Adipose tissue (tissue), 3 donors: ENCODE measurements around the gene CDC37. TPM values are rescaled to one million over a fixed set of nuclear protein-coding genes. Genes with fewer than 3 reads are reported as not detected.
"Not testable (repeated sequence)": the region's sequence is repeated elsewhere in the genome, so short reads cannot be mapped to it uniquely, and the experiment has no call there.

ENCODE experiments used
- H3K27ac ChIP-seq: one replicate; pipeline ENCODE4 v1.5.1; 2013; ENCODE audit warnings: low read depth, low read length
- WGBS, 3 donors: extraction: QIAGEN DNeasy Blood & Tissue Kit; methylation state at CpG; one replicate each; pipeline ENCODE4 v1.1.7; 2013; 5-methylcytosine and 5-hydroxymethylcytosine counted together
- polyA plus RNA-seq, 3 donors: library from polyadenylated mRNA; stranded (reverse); fragments of 200-250 nt; gene quantifications; one replicate each; pipeline ENCODE4 v1.2.3, GENCODE V29; 2013
- donor health status: healthy with polysubstance abuse.
- donor health status: Bipolar disorder and iron deficiency.
- donor health status: healthy.

Gene CDC37
- polyA plus RNA-seq, 3 donors: 99.7 to 305 (median 272) TPM

DNA sequence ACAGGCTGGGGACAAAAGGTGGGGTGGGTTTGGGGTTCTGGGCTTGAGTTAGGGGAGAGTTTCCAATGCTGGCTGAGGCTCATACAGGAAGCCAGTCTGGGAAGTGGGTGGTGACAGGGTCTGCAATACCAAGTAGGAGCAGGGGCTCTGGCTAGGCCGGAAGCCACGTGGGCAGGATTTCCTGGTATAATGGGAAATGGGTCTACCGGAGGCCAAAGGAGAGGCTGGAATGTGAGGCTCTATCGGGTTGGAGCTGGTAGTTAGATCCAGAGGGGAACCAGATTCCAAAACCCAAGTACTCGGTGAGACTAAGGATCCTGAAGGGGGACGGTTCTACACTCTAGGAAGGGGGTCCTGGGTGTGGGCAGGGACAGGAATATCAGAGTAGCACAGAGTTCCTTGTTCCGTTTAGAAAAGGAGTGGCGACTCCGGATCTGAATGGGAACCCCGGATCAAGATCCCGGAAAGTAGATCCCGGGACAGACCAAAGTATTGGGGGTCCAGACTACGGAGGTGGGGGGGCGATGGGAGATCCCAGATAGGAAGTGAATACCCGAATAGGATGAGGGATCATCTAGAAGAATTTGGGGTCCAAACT is 802 bp downstream of the CDC37 start:
- H3K27ac ChIP-seq: peak overlapping the region; percentile 70
- WGBS, 3 donors: 1 to 2% (median 1%) methylated on average over 15 of the region's 15 CpGs

DNA sequence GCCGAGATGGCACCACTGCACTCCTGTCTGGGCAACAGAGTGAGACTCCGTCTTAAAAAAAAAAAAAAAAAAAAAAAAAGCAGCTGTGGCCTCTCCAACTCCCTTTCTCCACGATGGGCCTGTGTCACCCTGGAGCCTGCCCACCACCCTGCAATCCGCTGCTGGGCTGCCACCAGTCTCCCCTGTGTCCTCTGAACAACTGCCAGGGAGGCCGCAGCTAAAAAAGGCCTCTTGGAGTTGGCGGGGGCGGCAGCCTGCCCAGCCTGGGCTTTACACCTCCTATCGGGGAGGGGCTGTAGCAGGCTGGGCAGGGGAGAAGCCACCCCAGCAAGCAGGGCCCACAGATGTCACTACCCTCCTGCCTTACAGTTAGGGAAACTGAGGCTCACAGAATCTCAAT is 3.5 kb downstream of the CDC37 start:
- no peak overlapping the region for H3K27ac ChIP-seq
- 83 to 93% (median 88%) methylated on average over 6 to 8 of the region's 8 CpGs for WGBS, 3 donors

DNA sequence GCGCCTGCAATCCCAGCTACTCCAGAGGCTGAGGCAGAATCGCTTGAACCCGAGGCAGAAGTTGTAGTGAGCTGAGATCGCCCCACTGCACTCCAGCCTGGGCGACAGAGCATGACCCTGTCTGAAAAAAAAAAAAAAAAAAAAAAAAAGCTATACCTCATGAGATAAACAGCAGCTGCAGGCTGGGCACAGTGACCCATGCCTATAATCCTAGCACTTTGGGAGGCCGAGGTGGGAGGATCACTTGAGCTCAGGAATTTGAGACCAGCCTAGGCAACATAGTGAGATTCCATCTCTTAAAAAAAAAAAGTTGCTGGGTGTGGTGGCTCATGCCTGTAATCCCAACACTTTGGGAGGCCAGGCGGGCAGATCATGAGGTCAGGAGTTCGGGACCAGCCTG is 4.0 kb downstream of the CDC37 start:
- whole genome bisulfite sequencing, 3 donors: 85 to 95% (median 90%) methylated on average over 6 to 8 of the region's 8 CpGs
- H3K27ac ChIP-seq: not testable (repeated sequence)

- H3K27ac ChIP-seq: no peak overlapping the region
- 79 to 83% (median 83%) methylated on average over 9 of the region's 9 CpGs for WGBS, 3 donors
Observed at GRCh38 chr19:10398819-10399218, 4.5 kb downstream of the CDC37 start.

GRCh38 chr19:10395917-10396316 is 7.4 kb downstream of the CDC37 start:
- 66 to 80% (median 71%) methylated on average over 22 to 24 of the region's 24 CpGs for WGBS, 3 donors
- H3K27ac ChIP-seq: peak overlapping the region; percentile 17

DNA sequence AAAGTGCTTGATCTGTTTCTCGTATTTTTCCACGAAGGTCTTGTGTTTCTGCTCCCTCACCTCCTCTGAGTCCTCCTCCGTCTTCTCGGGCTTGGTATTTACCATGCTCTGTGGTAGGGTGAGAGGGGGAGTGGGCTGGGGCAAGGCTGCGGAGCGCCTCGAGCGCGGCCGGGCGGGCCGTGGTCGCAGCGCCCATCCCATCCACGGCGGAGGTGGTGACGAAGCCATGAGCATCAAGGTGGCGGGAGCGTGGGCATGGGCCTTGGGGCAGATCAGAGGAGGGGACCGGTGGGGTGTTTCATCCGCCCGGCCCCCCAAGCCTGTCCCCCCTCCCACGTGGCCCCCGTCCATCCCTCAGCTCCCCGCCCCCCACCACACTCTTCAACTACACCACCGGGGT is 7.9 kb downstream of the CDC37 start:
- H3K27ac ChIP-seq: no peak overlapping the region
- WGBS, 3 donors: 92 to 96% (median 95%) methylated on average over 17 to 26 of the region's 26 CpGs

DNA sequence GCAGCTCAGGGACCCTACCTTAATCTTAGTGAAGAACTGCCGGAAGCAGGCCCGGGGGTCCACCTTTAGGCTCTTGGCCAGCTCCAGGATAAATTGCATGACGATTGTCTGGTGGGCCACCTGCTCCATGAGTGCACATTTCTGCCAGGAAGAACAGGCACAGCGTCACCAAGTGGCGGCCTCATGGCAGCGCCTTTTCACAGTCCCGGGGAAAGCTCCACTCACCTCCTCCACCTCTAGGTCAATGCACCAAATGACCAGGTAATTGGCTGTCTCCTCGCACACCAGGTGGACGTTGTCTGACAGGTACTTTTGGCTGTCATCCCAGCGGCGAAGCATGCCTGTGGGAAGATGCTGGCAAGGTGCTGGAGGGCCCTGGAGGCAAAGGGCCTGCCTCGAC is 8.3 kb downstream of the CDC37 start:
- WGBS, 3 donors: 93 to 95% (median 94%) methylated on average over 12 of the region's 12 CpGs
- H3K27ac ChIP-seq: no peak overlapping the region

DNA sequence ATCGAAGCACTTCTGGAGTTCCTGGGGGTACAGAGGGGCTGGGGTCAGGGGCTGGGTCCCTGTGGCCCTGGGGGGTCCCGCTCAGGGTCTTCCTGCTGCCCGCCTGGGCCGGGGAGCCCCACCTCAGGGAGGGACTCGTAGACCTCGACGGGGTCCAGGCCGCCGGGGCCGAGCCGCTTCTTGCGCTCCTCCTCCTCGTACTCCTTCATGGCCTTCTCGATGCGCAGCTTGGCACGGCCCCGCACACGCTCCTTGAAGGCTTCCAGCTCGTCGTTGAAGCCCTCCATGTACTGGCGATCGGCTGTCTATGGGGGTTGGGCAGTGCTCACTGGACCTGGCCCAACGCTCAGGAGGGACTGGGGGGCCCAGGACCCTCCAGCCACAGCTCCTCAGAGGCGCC is 10.2 kb downstream of the CDC37 start:
- WGBS, 3 donors: 93% methylated on average over 24 of the region's 24 CpGs
- no peak overlapping the region for H3K27ac ChIP-seq

DNA sequence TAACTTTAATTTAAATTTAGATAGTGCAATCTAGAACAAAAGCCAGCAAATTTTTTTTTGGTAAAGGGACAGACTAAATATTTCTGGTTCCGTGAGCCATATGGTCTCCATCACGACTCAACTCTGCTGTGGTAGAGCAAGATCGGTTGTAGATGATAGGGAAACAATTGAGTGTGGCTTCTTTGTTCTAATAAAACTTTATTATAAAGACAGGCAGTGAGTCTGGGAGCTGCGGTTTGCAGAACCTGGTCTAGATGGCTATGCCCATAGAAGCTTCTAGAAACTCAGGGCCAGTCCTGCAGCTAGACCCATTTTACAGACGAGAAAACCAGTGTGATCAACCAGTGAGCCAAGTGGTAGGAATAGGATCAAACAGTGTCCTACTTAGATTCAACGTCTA is 11.2 kb downstream of the CDC37 start:
- no peak overlapping the region for H3K27ac ChIP-seq
- WGBS, 3 donors: 80 to 85% (median 84%) methylated on average over 6 of the region's 6 CpGs

- H3K27ac ChIP-seq: no peak overlapping the region
- WGBS, 3 donors: 44 to 59% (median 49%) methylated on average over 9 of the region's 9 CpGs
Observed at GRCh38 chr19:10390652-10391286, 12.6 kb downstream of the CDC37 start.

DNA sequence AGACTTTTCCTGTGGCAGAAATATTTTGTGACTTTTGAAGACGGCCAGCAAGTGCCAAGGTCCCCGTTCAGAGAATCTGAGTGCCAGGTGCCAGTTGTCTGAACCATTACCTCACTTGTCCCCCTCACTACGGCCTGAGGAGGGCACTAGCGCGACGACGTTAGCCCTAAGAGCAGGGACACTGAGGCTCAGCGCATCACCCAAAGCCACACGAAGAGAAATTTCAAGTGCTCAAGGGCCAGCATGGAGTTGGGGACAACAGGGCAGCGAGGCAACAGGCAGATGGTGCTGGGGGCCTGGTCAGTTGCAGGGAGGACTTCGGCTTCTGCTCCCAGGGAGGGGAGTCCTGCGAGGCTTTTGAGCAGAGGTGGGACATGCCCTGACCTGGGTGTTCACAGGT is 13.5 kb downstream of the CDC37 start:
- H3K27ac ChIP-seq: no peak overlapping the region
- 43 to 57% (median 53%) methylated on average over 12 of the region's 12 CpGs for WGBS, 3 donors

GRCh38 chr19:10388957-10389356 is 14.4 kb downstream of the CDC37 start:
- 0 to 2% (median 1%) methylated on average over 3 of the region's 3 CpGs for WGBS, 3 donors
- no peak overlapping the region for H3K27ac ChIP-seq

GRCh38 chr19:10384580-10384979 is 18.8 kb downstream of the CDC37 start:
- WGBS, 3 donors: 70 to 85% (median 81%) methylated on average over 9 of the region's 9 CpGs
- H3K27ac ChIP-seq: no peak overlapping the region

DNA sequence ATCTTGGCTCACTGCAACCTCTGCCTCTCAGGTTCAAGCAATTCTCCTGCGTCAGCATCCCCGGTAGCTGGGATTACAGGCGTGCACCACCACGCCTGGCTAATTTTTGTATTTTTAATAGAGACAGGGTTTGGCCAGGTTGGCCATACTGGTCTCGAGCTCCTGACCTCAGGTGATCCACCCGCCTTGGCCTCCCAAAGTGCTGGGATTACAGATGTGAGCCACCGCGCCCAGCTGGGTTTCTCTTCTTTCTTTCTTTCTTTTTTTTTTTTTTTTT is 20.2 kb downstream of the CDC37 start:
- not testable (repeated sequence) for H3K27ac ChIP-seq
- 86 to 88% (median 88%) methylated on average over 8 of the region's 8 CpGs for WGBS, 3 donors

DNA sequence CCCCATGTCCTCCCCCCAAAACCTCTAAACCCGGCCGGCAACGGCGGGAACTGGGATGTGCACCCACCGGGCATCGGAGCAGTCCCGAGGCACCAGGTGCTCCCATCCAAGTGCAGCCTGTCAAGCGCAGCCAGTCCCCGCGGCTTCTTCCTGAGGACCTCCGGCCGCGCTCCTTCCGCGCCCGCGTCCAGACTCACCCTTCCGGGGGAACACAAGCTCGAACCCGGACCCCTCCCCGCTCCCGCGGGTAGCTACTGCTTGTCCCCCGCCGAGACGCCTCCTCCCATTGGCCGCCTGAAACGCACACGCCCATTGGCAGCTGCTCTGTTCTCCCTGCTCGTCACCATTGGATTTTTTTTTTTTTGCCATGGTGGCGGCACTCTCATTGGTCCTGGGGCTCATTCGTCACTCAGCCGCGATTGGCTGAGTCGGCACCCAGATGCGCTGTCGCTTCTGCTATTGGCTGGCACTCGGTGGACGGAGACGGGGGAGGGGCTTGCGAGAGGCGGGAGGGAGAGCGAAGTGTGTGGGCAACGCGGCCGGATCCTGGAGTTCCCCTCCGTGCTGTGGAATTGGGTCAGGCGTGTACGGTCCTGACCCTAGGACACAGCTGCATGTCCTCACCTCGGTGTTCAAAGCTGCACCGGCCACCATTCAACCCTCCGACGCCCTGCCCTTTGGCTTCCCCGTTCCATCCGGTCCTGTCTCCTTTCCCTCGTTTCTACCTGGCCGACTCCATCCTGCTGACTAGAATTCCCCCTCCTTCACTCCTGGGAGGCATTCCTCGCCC is 22.8 kb downstream of the CDC37 start, which contains the start of gene TYK2:
TYK2 (minus strand) TSS at position 260 of the 790 bp plus-strand sequence. CDS start 2,166 bp downstream, outside the sequence.
- WGBS, 3 donors: 0 to 1% (median 0%) methylated on average over 56 to 58 of the region's 58 CpGs
- H3K27ac ChIP-seq: peak within 1 kb of the TSS; percentile 5

DNA sequence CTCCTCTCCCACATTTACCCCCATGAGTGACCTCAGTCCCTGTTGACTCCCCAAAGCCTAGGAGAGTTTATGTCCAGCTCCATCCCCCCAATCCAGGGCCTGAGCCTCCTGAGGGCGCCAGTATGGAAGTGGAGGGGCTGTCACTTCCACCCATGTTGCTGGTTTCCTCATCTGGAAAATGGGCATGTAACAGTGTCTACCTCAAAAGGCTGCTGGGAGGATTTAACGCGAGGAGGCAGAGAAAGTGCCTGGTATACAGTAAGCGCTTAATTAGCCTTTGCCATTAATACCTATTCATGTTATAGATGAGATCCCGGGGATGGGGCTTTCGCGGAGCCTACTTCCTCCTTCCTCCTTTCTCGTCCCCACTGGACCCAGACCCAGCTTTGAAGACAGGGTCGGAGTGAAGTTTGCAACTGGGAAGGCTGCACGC is 23.4 kb downstream of the CDC37 start:
- 1 to 2% (median 1%) methylated on average over 10 of the region's 10 CpGs for WGBS, 3 donors
- H3K27ac ChIP-seq: no peak overlapping the region

DNA sequence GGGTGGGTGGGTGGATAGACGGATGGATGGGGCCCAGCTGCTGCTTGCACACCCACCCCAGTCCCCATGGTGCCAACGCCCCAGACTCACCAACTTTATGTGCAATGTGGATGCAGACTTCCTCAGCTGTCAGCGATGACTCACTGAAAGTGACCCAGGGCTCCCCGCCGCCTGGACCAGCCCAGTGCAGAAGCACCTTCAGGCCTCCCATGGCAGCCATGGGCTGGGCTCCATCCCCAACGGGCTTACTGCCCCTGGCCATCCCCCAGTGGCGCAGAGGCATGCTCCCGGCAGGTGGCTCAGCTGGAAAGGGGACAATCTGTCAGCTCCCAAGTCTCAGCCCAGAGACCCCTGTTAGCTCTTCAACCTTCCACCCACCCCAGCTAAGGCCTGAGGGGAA is 25.2 kb downstream of the CDC37 start:
- 92 to 95% (median 93%) methylated on average over 7 to 8 of the region's 8 CpGs for WGBS, 3 donors
- no peak overlapping the region for H3K27ac ChIP-seq

DNA sequence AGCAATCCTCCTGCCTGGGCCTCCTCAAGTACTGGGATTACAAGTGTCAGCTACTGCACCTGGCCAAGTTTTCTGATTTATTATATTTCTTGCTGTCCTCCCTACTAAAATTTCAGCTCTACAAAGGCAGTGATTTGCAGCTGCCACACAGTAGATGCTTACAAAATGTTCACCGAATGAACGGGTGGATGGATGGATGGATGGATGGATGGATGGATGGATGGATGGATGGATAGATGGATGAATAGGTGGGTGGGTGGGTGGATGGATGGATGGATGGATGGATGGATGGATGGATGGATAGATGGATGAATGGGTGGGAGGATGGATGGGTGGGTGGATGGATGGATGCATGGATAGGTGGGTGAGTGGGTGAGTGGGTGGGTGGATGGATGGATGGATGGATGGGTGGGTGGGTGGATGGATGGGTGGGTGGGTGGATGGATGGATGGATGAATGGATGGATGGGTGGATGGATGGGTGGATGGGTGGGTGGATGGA is 26.2 kb downstream of the CDC37 start:
- 90 to 96% (median 91%) methylated on average over 2 of the region's 2 CpGs for whole genome bisulfite sequencing, 3 donors

GRCh38 chr19:10374931-10375330 is 28.4 kb downstream of the CDC37 start:
- 77 to 88% (median 86%) methylated on average over 5 of the region's 5 CpGs for WGBS, 3 donors
- no peak overlapping the region for H3K27ac ChIP-seq

More for the DNA sequence above, 26.2 kb downstream of the CDC37 start:
- H3K27ac ChIP-seq: not testable (repeated sequence)
